HepG2 (cell line): ENCODE results near the gene CSHL1. TPM values are rescaled to one million over a fixed set of nuclear protein-coding genes. Genes with fewer than 3 reads are reported as not detected.

Experiments
- ATAC-seq: fragments of 200-7000 bp; cut with Tn5 transposase; 3 replicates; pipeline ENCODE4 v1.9.1; 2020; ENCODE audit warnings: mild to moderate bottlenecking, moderate library complexity
- BruUV-seq: library from RNA; stranded (reverse); fragments of 400-500 nt; replicated peaks from 2 replicates; lab custom pipeline; 2021; lab: Mats Ljungman, UMichigan
- CTCF ChIA-PET: fragments of 300-600 bp; formaldehyde crosslinking; extraction: SDS; loops from one replicate; lab custom pipeline; 2021; ENCODE audit warnings: low total read pairs, inconsistent platforms, low intra/inter-chr PET ratio; lab: Yijun Ruan, JAX
- POLR2A ChIA-PET: fragments of 350-600 bp; sonication (Branson Sonifier 250); formaldehyde crosslinking; loops from one replicate; lab custom pipeline; 2020; ENCODE audit warnings: antibody characterized with exemption, inconsistent platforms; lab: Yijun Ruan, JAX
- DNase-seq: peaks from one replicate; pipeline ENCODE4 v3.0.0-alpha.2; 2015; ENCODE audit warnings: low spot score
- FAIRE-seq: peaks from 3 replicates; lab custom pipeline; 2011; peaks lifted over from hg19 to GRCh38; lab: Jason Lieb, UNC
- H2AFZ ChIP-seq: one replicate; pipeline ENCODE4 v1.6.1; 2011; ENCODE audit warnings: low read length, inconsistent platforms
- H3K27ac ChIP-seq: fragments of 300-600 bp; 3 replicates; pipeline ENCODE4 v1.8.0; 2011; ENCODE audit warnings: mixed run types, mild to moderate bottlenecking, mixed read lengths, low read length, inconsistent platforms; ENCODE audit not compliant: insufficient read depth; ENCODE audit errors: extremely low read length
- H3K27me3 ChIP-seq, 2 experiments: fragments of 200-600 bp in 1 of 2; 2 replicates in 1 of 2; 3 replicates in 1 of 2; pipeline versions ENCODE4 v1.6.0 to v1.8.0; 2011; ENCODE audit warnings: low read length in 2 of 2, mild to moderate bottlenecking in 2 of 2, moderate library complexity in 2 of 2, inconsistent platforms in 1 of 2; ENCODE audit not compliant: insufficient read depth in 2 of 2, control insufficient read depth in 1 of 2
- H3K36me3 ChIP-seq, 2 experiments: fragments of 200-600 bp in 1 of 2; replicated peaks in 1 of 2; 2 replicates in 1 of 2; 3 replicates in 1 of 2; pipeline versions ENCODE4 v1.5.1 to v1.8.0; 2011; ENCODE audit warnings: low read length in 2 of 2, inconsistent platforms in 1 of 2; ENCODE audit not compliant: insufficient read depth in 2 of 2, control insufficient read depth in 1 of 2
- H3K4me1 ChIP-seq: 2 replicates; pipeline ENCODE4 v1.5.1; 2012; ENCODE audit warnings: low read length, inconsistent platforms; ENCODE audit not compliant: insufficient read depth
- H3K4me2 ChIP-seq: 2 replicates; pipeline ENCODE4 v1.6.0; 2011; ENCODE audit warnings: low read depth, low read length, inconsistent platforms
- H3K4me3 ChIP-seq, 3 experiments: fragments of 200-600 bp in 1 of 3; sonication (generic), shearing (Covaris generic) in 1 of 3; replicated peaks in 1 of 3; 2 replicates each; pipeline ENCODE4 v1.5.1; 2011 to 2016; ENCODE audit warnings: low read length in 3 of 3, inconsistent platforms in 2 of 3, low read depth in 2 of 3, mild to moderate bottlenecking in 2 of 3, control low read depth in 1 of 3, mixed read lengths in 1 of 3; ENCODE audit not compliant: insufficient read depth in 1 of 3
- H3K79me2 ChIP-seq: one replicate; pipeline ENCODE4 v1.6.1; 2011; ENCODE audit warnings: low read length, inconsistent platforms; ENCODE audit not compliant: insufficient read depth
- H3K9ac ChIP-seq: 2 replicates; pipeline ENCODE4 v1.6.0; 2011; ENCODE audit warnings: mild to moderate bottlenecking, low read depth, low read length, inconsistent platforms; ENCODE audit not compliant: insufficient read depth
- H3K9me3 ChIP-seq: 2 replicates; pipeline ENCODE4 v1.5.1; 2012; ENCODE audit warnings: mild to moderate bottlenecking, low read length
- H4K20me1 ChIP-seq: 2 replicates; pipeline ENCODE4 v1.6.0; 2011; ENCODE audit warnings: inconsistent platforms, mild to moderate bottlenecking, low read length, moderate library complexity; ENCODE audit not compliant: insufficient read depth
- ELF3 ChIP-seq: IDR thresholded peaks from 2 replicates; pipeline ENCODE4 v1.6.1; 2016; ENCODE audit warnings: missing genetic modification reagents, missing compliant biosample characterization
- GABPB1 ChIP-seq: IDR thresholded peaks from 2 replicates; pipeline ENCODE4 v1.6.1; 2016; ENCODE audit warnings: mild to moderate bottlenecking, missing genetic modification reagents, moderate library complexity, missing compliant biosample characterization
- GTF3A ChIP-seq: sonication (generic); formaldehyde crosslinking; conservative IDR thresholded peaks from 2 replicates; pipeline ENCODE4 v1.4.0; 2020; ENCODE audit warnings: mild to moderate bottlenecking, missing genetic modification reagents
- MEIS1 ChIP-seq: sonication (generic); formaldehyde crosslinking; IDR thresholded peaks from 2 replicates; pipeline ENCODE4 v1.9.0; 2021; ENCODE audit warnings: mild to moderate bottlenecking, missing genetic modification reagents, moderate library complexity, borderline replicate concordance
- ZNF678 ChIP-seq: sonication (generic); formaldehyde crosslinking; IDR thresholded peaks from 2 replicates; pipeline ENCODE4 v1.4.0; 2020; ENCODE audit warnings: mild to moderate bottlenecking, missing genetic modification reagents
- WGBS: methylation state at CpG from one replicate; pipeline ENCODE4 v1.1.6; 2017; ENCODE audit warnings: low lambda C conversion rate; 5-methylcytosine and 5-hydroxymethylcytosine counted together
- in situ Hi-C: cut with HindIII; loops from 2 replicates; pipeline ENCODE4 v1.10.0; 2017; ENCODE audit warnings: low pct_unique_long_range_greater_than_20kb; ENCODE audit not compliant: extremely low pct_ligation_motif_present
- intact Hi-C: fragments of 100-400 bp; cut with micrococcal nuclease; formaldehyde crosslinking; loops from one replicate; pipeline ENCODE4 v1.10.0; 2022; ENCODE audit not compliant: unreplicated experiment
- polyA plus RNA-seq, 8 experiments: library from polyadenylated mRNA; depleted of rRNA in 3 of 8; stranded (reverse) in 7 of 8; unstranded in 1 of 8; fragments of >200 nt; fragmentation: Illumina TruSeq in 4 of 8; extraction: Trizol in 4 of 8; gene quantifications; 2 replicates each; pipeline versions ENCODE4 v1.2.1 to v1.2.3, GENCODE V29; 2011 to 2016; ENCODE audit warnings: low read depth in 4 of 8, missing spikeins in 1 of 8, mixed read lengths in 1 of 8; ENCODE audit not compliant: insufficient read depth in 1 of 8
- total RNA-seq, 5 experiments: library from RNA; depleted of rRNA; stranded (reverse); fragments of >200 nt; fragmentation: Illumina TruSeq; extraction: Trizol; gene quantifications; 2 replicates each; pipeline ENCODE4 v1.2.3, GENCODE V29; 2016; ENCODE audit warnings: low read depth in 1 of 5
- TF ChIP-seq, protein P1 (sequence below): sonication (generic); formaldehyde crosslinking; IDR thresholded peaks from 2 replicates; pipeline ENCODE4 v1.4.0; 2020; ENCODE audit warnings: missing genetic modification reagents
- TF ChIP-seq, protein P2 (sequence below): sonication (generic); formaldehyde crosslinking; IDR thresholded peaks from 2 replicates; pipeline ENCODE4 v1.9.0; 2022; ENCODE audit warnings: missing genetic modification reagents, mild to moderate bottlenecking, borderline replicate concordance

The CSHL1 gene
- total and polyA plus RNA-seq, 2 of the 13 experiments (the other 11 are each of a cell fraction or from before 2014, with no cell fraction given): not detected

DNA sequence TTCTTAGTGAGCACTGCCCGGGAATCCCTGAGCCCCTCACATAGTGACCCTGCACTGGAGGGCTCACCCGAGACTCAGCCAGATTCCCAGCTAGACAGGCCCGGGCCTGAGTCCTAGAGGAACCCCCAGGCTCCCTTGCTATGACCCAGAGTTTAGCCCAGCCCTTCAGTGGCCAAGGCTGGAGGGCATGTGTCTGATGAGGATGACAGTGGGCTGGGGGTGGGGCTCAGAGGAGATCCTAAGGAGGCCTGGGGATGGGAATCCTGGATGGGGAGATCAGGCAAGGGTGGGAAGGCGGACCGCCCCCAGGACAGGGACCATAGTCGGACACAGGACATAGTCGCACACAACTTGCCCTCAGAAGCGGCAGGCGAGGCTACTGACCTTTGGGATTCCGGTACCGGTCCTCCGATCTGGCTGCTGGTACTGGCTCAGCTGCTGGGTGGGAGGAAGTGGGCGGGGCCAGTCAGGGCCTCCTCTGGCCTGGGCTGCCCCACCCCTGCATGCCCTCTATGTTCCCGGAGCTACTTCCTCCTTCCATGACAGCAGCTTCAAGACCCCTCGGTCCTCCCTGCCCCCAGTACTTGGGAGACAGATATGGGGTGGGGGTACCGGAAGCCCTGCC, 20.0 kb upstream of the CSHL1 start:
- Histone ChIP-seq H3K4me2 (peak overlapping the region; percentile 41), H3K4me1 (peaks cover 21% of the 10 kb centered on the region), H3K27me3 (peaks cover 19 to 78% of the 10 kb centered on the region in 2 experiments), H3K36me3 (no peaks in the 10 kb centered on the region), H2AFZ (no peak overlapping the region), H3K27ac (no peak overlapping the region), H3K79me2 (no peaks in the 10 kb centered on the region), H3K9me3 (no peaks in the 10 kb centered on the region), H3K9ac (no peak overlapping the region), H3K4me3 (no peak overlapping the region; a peak in 1 of 6 replicates), H4K20me1 (no peaks in the 10 kb centered on the region; the same call in 1 of the 2 replicates)
- ChIA-PET CTCF (no interaction called here), POLR2A (no interaction called here)
- ATAC-seq: peak; percentile 13; the same call in 2 of the 3 replicates
- intact Hi-C loops: no loop called here
- no peak for FAIRE-seq
- 27% methylated on average over 10 of the region's 16 CpGs for WGBS
- in situ Hi-C loops: no loop called here
- BruUV-seq: no TSS peak
- DNase-seq: no peak
- TF ChIP-seq ELF3 (CRISPR knock-in tag) (0 out of 2 replicates have a peak, but pooled peaks have one; percentile 23), GABPB1 (CRISPR knock-in tag) (peak; percentile 25; the same call in 1 of the 2 replicates), ZNF678 (CRISPR knock-in tag) (0 out of 2 replicates have a peak, but pooled peaks have one; percentile 40), GTF3A (no peak), MEIS1 (CRISPR knock-in tag) (peak; percentile 36; the same call in 1 of the 2 replicates)
- TF ChIP-seq, protein P1, sequence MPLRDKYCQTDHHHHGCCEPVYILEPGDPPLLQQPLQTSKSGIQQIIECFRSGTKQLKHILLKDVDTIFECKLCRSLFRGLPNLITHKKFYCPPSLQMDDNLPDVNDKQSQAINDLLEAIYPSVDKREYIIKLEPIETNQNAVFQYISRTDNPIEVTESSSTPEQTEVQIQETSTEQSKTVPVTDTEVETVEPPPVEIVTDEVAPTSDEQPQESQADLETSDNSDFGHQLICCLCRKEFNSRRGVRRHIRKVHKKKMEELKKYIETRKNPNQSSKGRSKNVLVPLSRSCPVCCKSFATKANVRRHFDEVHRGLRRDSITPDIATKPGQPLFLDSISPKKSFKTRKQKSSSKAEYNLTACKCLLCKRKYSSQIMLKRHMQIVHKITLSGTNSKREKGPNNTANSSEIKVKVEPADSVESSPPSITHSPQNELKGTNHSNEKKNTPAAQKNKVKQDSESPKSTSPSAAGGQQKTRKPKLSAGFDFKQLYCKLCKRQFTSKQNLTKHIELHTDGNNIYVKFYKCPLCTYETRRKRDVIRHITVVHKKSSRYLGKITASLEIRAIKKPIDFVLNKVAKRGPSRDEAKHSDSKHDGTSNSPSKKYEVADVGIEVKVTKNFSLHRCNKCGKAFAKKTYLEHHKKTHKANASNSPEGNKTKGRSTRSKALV (CRISPR knock-in tag): no peak
- TF ChIP-seq, protein P2, sequence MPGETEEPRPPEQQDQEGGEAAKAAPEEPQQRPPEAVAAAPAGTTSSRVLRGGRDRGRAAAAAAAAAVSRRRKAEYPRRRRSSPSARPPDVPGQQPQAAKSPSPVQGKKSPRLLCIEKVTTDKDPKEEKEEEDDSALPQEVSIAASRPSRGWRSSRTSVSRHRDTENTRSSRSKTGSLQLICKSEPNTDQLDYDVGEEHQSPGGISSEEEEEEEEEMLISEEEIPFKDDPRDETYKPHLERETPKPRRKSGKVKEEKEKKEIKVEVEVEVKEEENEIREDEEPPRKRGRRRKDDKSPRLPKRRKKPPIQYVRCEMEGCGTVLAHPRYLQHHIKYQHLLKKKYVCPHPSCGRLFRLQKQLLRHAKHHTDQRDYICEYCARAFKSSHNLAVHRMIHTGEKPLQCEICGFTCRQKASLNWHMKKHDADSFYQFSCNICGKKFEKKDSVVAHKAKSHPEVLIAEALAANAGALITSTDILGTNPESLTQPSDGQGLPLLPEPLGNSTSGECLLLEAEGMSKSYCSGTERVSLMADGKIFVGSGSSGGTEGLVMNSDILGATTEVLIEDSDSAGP: peak; percentile 15; the same call in 1 of the 2 replicates
